CD4-positive, alpha-beta T cell (primary cell): Measurements from ENCODE around the gene ZNF451. TPM values are rescaled to one million over a fixed set of nuclear protein-coding genes. Genes with fewer than 3 reads are reported as not detected.

Source experiments
- ATAC-seq: fragments of 200-7000 bp; cut with Tn5 transposase; one replicate; pipeline ENCODE4 v1.10.0; 2022; ENCODE audit warnings: mild to moderate bottlenecking; ENCODE audit not compliant: poor library complexity
- CTCF ChIA-PET: fragments of 350-600 bp; sonication (Branson Sonifier 250); formaldehyde crosslinking; loops from one replicate; lab custom pipeline; 2021; ENCODE audit warnings: antibody characterized with exemption, inconsistent platforms; lab: Charles Lee
- POLR2A ChIA-PET: fragments of 350-600 bp; sonication (Branson Sonifier 250); formaldehyde crosslinking; loops from one replicate; lab custom pipeline; 2021; ENCODE audit warnings: antibody characterized with exemption, inconsistent platforms; lab: Charles Lee
- DNase-seq, 14 experiments: peaks; one replicate each; pipeline ENCODE4 v3.0.0-alpha.2; 2013 to 2020; ENCODE audit warnings: mixed read lengths in 2 of 14
- H3K27ac ChIP-seq, 2 donors: one replicate each; pipeline versions ENCODE4 v1.5.1 to v1.7.0; 2013; ENCODE audit warnings: low read length in 2 of 2, low read depth in 1 of 2, mild to moderate bottlenecking in 1 of 2
- H3K27me3 ChIP-seq, 2 experiments: 1 replicate in 1 of 2; 2 replicates in 1 of 2; pipeline versions ENCODE4 v1.6.1 to v1.7.0; 2013; ENCODE audit warnings: low read length in 2 of 2, control low read depth in 1 of 2, mild to moderate bottlenecking in 1 of 2, moderate library complexity in 1 of 2; ENCODE audit not compliant: insufficient read depth in 2 of 2, control insufficient read depth in 1 of 2
- H3K36me3 ChIP-seq: one replicate; pipeline ENCODE4 v1.6.1; 2013; ENCODE audit warnings: low read length, control low read depth; ENCODE audit not compliant: insufficient read depth
- H3K4me1 ChIP-seq: one replicate; pipeline ENCODE4 v1.6.1; 2013; ENCODE audit warnings: low read length, control low read depth; ENCODE audit not compliant: insufficient read depth
- H3K4me3 ChIP-seq: one replicate; pipeline ENCODE4 v1.5.1; 2013; ENCODE audit warnings: mild to moderate bottlenecking, low read length, moderate library complexity
- H3K9me3 ChIP-seq, 2 experiments: 1 replicate in 1 of 2; 2 replicates in 1 of 2; pipeline versions ENCODE4 v1.6.1 to v1.7.0; 2013; ENCODE audit warnings: low read length in 2 of 2, mild to moderate bottlenecking in 2 of 2, control low read depth in 1 of 2, moderate library complexity in 1 of 2; ENCODE audit not compliant: control insufficient read depth in 1 of 2, insufficient read depth in 1 of 2
- H3K27ac Mint-ChIP-seq: one replicate; pipeline ENCODE4 v1.8.0; 2020; ENCODE audit warnings: mixed read lengths
- H3K27me3 Mint-ChIP-seq: one replicate; pipeline ENCODE4 v1.8.0; 2021; ENCODE audit warnings: mixed read lengths
- H3K36me3 Mint-ChIP-seq: one replicate; pipeline ENCODE4 v1.8.0; 2021; ENCODE audit warnings: low read depth, mixed read lengths
- H3K4me1 Mint-ChIP-seq: one replicate; pipeline ENCODE4 v1.8.0; 2021; ENCODE audit warnings: low read depth, mixed read lengths
- H3K4me3 Mint-ChIP-seq: one replicate; pipeline ENCODE4 v1.8.0; 2020; ENCODE audit warnings: mild to moderate bottlenecking, mixed read lengths
- H3K9me3 Mint-ChIP-seq: one replicate; pipeline ENCODE4 v1.8.0; 2020; ENCODE audit warnings: mixed read lengths
- CTCF ChIP-seq: fragments of 200-600 bp; IDR thresholded peaks from one replicate; pipeline ENCODE4 v1.8.0; 2022; ENCODE audit warnings: antibody characterized with exemption, mild to moderate bottlenecking
- intact Hi-C, 2 experiments: fragments of 100-400 bp; cut with DNase I in 1 of 2; cut with micrococcal nuclease in 1 of 2; formaldehyde crosslinking; loops; one replicate each; pipeline versions ENCODE4 v1.15.1 to v1.9.0; 2023 to 2025; cut with DNase I, micrococcal nuclease
- total RNA-seq, 174 experiments: library from RNA in 2 of 174; stranded (reverse) in 2 of 174; gene quantifications; one replicate each; pipeline ENCODE4 v1.2.3 and lab custom pipeline; 2021 to 2026

ZNF451 gene
- total RNA-seq, 2 experiments from 2014 or later = 124 to 132 TPM

DNA sequence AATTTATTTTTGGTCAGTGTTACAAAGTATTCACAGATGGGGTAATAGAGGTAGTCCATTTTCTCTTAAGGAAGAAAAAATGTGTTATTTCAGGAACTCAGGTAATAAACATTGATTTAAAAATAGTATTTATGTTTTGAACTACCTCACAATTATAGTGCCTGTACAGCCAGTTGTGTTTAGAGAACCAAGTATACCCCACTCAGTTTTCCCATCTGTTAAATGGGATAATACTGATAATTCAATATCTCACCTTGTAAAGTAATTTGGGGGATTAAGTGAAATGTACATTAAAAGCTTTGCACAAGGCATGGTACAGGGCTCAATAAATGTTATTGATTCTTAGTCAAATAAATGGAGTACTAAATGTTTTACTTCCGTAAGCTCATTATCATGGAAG lies 4.7 kb downstream of the ZNF451 start:
- no peak for ATAC-seq
- intact Hi-C loops = no loop called here

GRCh38 chr6:57097596-57097995 lies 7.6 kb downstream of the ZNF451 start:
- DNase-seq = no peak
- peaks cover 57% of the 10 kb centered on the region for H3K36me3 ChIP-seq
- no peak for ATAC-seq
- no peaks in the 10 kb centered on the region for H3K27me3 Mint-ChIP-seq
- ChIA-PET POLR2A (no interaction called here), CTCF (no interaction called here)
- no peak overlapping the region for H3K27ac ChIP-seq
- intact Hi-C loops = no loop called here
- H3K4me1 ChIP-seq = peaks cover 2% of the 10 kb centered on the region
- no peak overlapping the region for H3K27ac Mint-ChIP-seq
- H3K4me3 Mint-ChIP-seq = no peak overlapping the region
- H3K9me3 ChIP-seq = no peaks in the 10 kb centered on the region
- H3K9me3 Mint-ChIP-seq = no peaks in the 10 kb centered on the region
- no peak overlapping the region for H3K4me3 ChIP-seq
- no peaks in the 10 kb centered on the region for H3K27me3 ChIP-seq
- no peak for TF ChIP-seq CTCF
- H3K4me1 Mint-ChIP-seq = peaks cover 67% of the 10 kb centered on the region
- peaks cover 77% of the 10 kb centered on the region for H3K36me3 Mint-ChIP-seq

More for the DNA sequence above, 4.7 kb downstream of the ZNF451 start:
- DNase-seq = no peak
- ChIA-PET CTCF (no interaction called here), POLR2A (no interaction called here)
- H3K9me3 ChIP-seq = no peaks in the 10 kb centered on the region
- H3K27me3 ChIP-seq = no peaks in the 10 kb centered on the region
- Mint-ChIP-seq H3K36me3 (peaks cover 67% of the 10 kb centered on the region), H3K27ac (no peak overlapping the region), H3K9me3 (no peaks in the 10 kb centered on the region), H3K4me1 (peaks cover 68% of the 10 kb centered on the region), H3K27me3 (no peaks in the 10 kb centered on the region), H3K4me3 (no peak overlapping the region)
- no peak for TF ChIP-seq CTCF
- no peak overlapping the region for H3K27ac ChIP-seq
- peaks cover 9% of the 10 kb centered on the region for H3K4me1 ChIP-seq
- H3K4me3 ChIP-seq = no peak overlapping the region
- peaks cover 35% of the 10 kb centered on the region for H3K36me3 ChIP-seq

DNA sequence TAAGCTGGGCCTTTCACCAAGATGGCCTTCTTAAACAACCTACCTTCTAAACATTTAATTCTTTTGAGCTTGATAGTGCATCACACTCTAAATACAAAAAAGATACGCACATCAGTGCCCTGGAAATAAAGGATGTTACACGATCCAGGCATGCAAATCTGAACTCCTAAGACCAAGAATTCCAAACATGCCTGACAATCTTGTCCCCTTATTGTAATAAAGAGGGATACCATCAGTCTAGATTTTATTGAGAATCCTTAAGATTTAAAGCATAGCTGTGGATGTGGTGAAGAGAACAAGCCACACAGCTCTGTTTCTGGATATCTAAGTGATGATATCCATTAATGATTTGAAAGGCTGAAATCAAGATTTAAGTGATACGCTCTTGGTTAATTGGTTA lies 13.0 kb downstream of the ZNF451 start:
- Histone ChIP-seq H3K9me3 (no peaks in the 10 kb centered on the region), H3K4me3 (no peak overlapping the region), H3K4me1 (no peaks in the 10 kb centered on the region), H3K27ac (no peak overlapping the region), H3K36me3 (peaks cover 74% of the 10 kb centered on the region), H3K27me3 (no peaks in the 10 kb centered on the region)
- intact Hi-C loops = loop anchor here in 1 of 2 experiments (10.0 kb wide), 1 partner anchor 52 kb away; no protein-coding TSS in a partner anchor
- H3K4me1 Mint-ChIP-seq = peaks cover 81% of the 10 kb centered on the region
- DNase-seq (no peak), ATAC-seq (no peak)
- no peak overlapping the region for H3K27ac Mint-ChIP-seq
- no peaks in the 10 kb centered on the region for H3K9me3 Mint-ChIP-seq
- no peaks in the 10 kb centered on the region for H3K27me3 Mint-ChIP-seq
- peaks cover 93% of the 10 kb centered on the region for H3K36me3 Mint-ChIP-seq
- no peak overlapping the region for H3K4me3 Mint-ChIP-seq
- ChIA-PET CTCF (no interaction called here), POLR2A (no interaction called here)
- no peak for TF ChIP-seq CTCF
